AG04449 (cell line): ENCODE data around the gene GAL3ST2.
"Not testable (repeated sequence)": the region's sequence is repeated elsewhere in the genome, so short reads cannot be mapped to it uniquely, and the experiment has no call there.

Experiments
- CTCF ChIA-PET: fragments of 350-600 bp; formaldehyde crosslinking; extraction: SDS; loops from one replicate; lab custom pipeline; 2021; ENCODE audit warnings: antibody characterized with exemption; lab: Yijun Ruan, JAX
- POLR2A ChIA-PET: fragments of 400-600, 350-600 bp; formaldehyde crosslinking; extraction: SDS; loops from one replicate; lab custom pipeline; 2020; ENCODE audit warnings: antibody characterized with exemption, inconsistent platforms; lab: Yijun Ruan, JAX
- DNase-seq: peaks from one replicate; pipeline ENCODE4 v3.0.0-alpha.2; 2010; ENCODE audit warnings: low read depth, low spot score
- H3K4me3 ChIP-seq: 2 replicates; pipeline ENCODE4 v1.5.1; 2011; ENCODE audit warnings: low read depth, mild to moderate bottlenecking, control low read depth, low read length
- CTCF ChIP-seq: IDR thresholded peaks from one replicate; pipeline ENCODE4 v1.5.1; 2011; ENCODE audit warnings: mild to moderate bottlenecking, moderate library complexity, low read length, control low read depth, inconsistent platforms; ENCODE audit not compliant: insufficient read depth; ENCODE audit errors: missing control alignments

Gene GAL3ST2

GRCh38 chr2:241821460-241822263 lies 45.0 kb downstream of the GAL3ST2 start:
- ChIA-PET CTCF (no interaction called here), POLR2A (no interaction called here)
- DNase-seq, result no peak
- no peak for TF ChIP-seq CTCF
- H3K4me3 ChIP-seq, result no peak overlapping the region

GRCh38 chr2:241822264-241822623 lies 45.6 kb downstream of the GAL3ST2 start:
- no peak for DNase-seq
- CTCF ChIA-PET, result no interaction called here
- POLR2A ChIA-PET, result no interaction called here
- no peak for TF ChIP-seq CTCF
- no peak overlapping the region for H3K4me3 ChIP-seq

GRCh38 chr2:241823531-241824437 lies 47.2 kb downstream of the GAL3ST2 start:
- DNase-seq, CTCF ChIA-PET, POLR2A ChIA-PET, H3K4me3 ChIP-seq: not testable (repeated sequence)

- ChIA-PET POLR2A (no interaction called here), CTCF (no interaction called here)
- DNase-seq, result no peak
- no peak for TF ChIP-seq CTCF
- no peak overlapping the region for H3K4me3 ChIP-seq
Observed at GRCh38 chr2:241827394-241827793, 50.8 kb downstream of the GAL3ST2 start.

- ChIA-PET POLR2A (no interaction called here), CTCF (no interaction called here)
- peak; percentile 33 for DNase-seq
- no peak overlapping the region for H3K4me3 ChIP-seq
- TF ChIP-seq CTCF, result no peak
Observed at GRCh38 chr2:241833101-241833663, 56.6 kb downstream of the GAL3ST2 start.

- DNase-seq, CTCF ChIA-PET, POLR2A ChIA-PET, H3K4me3 ChIP-seq: not testable (repeated sequence)
Observed at GRCh38 chr2:241833756-241834526, 57.3 kb downstream of the GAL3ST2 start.
